Testis (tissue), 3 donors: ENCODE results near the gene PMM2. TPM values are rescaled to one million over a fixed set of nuclear protein-coding genes. Genes with fewer than 3 reads are reported as not detected.

Experiments used
- DNase-seq: peaks from one replicate; pipeline ENCODE4 v3.0.0-alpha.2; 2019
- H3K27ac ChIP-seq, 2 donors: fragments of 200-600 bp; sonication (generic); one replicate each; pipeline ENCODE4 v1.5.1; 2019
- H3K27me3 ChIP-seq: fragments of 200-600 bp; sonication (generic); one replicate; pipeline ENCODE4 v1.5.1; 2019
- H3K36me3 ChIP-seq: fragments of 200-600 bp; sonication (generic); one replicate; pipeline ENCODE4 v1.5.1; 2017; ENCODE audit warnings: low read depth; ENCODE audit errors: missing control alignments
- H3K4me1 ChIP-seq: fragments of 200-600 bp; sonication (generic); one replicate; pipeline ENCODE4 v1.5.1; 2019
- H3K4me3 ChIP-seq, 2 donors: fragments of 200-600 bp; sonication (generic); one replicate each; pipeline ENCODE4 v1.5.1; 2017 to 2019
- H3K9me3 ChIP-seq: fragments of 200-600 bp; sonication (generic); one replicate; pipeline ENCODE4 v1.5.1; 2017
- POLR2A ChIP-seq: fragments of 450-650 bp; IDR thresholded peaks from one replicate; pipeline ENCODE4 v1.6.1; 2017; ENCODE audit warnings: antibody characterized with exemption, mild to moderate bottlenecking, moderate library complexity
- WGBS, 2 donors: methylation state at CpG; one replicate each; pipeline ENCODE4 v1.1.5; 2018; 5-methylcytosine and 5-hydroxymethylcytosine counted together
- intact Hi-C: fragments of 100-400 bp; cut with DNase I; formaldehyde crosslinking; loops from one replicate; pipeline ENCODE4 v1.15.1; 2023; ENCODE audit warnings: low total_unique reads
- polyA plus RNA-seq: library from polyadenylated mRNA; stranded (reverse); fragments of 350-450 nt; fragmentation: Illumina TruSeq; extraction: RNeasy Lipid Tissue Mini Kit (QIAGEN cat#74804); gene quantifications from one replicate; pipeline ENCODE4 v1.2.3, GENCODE V29; 2014; ENCODE audit warnings: low read depth, low replicate concordance; ENCODE audit not compliant: insufficient read depth
- total RNA-seq, 2 donors: library from RNA; depleted of rRNA; stranded (reverse); fragments of >200 nt; gene quantifications; one replicate each; pipeline ENCODE4 v1.2.3, GENCODE V29; 2016
- TF ChIP-seq, protein P1 (sequence below), 3 experiments: fragments of 450-650 bp in 2 of 3; fragments of 200-600 bp in 1 of 3; sonication (generic) in 1 of 3; IDR thresholded peaks; one replicate each; pipeline ENCODE4 v1.5.1; 2016 to 2019; ENCODE audit warnings: antibody characterized with exemption in 3 of 3, mild to moderate bottlenecking in 2 of 3, moderate library complexity in 1 of 3

PMM2 gene
- total and polyA plus RNA-seq, 3 donors from 2014 or later = 15.4 to 36.6 (median 25.8) TPM

DNA sequence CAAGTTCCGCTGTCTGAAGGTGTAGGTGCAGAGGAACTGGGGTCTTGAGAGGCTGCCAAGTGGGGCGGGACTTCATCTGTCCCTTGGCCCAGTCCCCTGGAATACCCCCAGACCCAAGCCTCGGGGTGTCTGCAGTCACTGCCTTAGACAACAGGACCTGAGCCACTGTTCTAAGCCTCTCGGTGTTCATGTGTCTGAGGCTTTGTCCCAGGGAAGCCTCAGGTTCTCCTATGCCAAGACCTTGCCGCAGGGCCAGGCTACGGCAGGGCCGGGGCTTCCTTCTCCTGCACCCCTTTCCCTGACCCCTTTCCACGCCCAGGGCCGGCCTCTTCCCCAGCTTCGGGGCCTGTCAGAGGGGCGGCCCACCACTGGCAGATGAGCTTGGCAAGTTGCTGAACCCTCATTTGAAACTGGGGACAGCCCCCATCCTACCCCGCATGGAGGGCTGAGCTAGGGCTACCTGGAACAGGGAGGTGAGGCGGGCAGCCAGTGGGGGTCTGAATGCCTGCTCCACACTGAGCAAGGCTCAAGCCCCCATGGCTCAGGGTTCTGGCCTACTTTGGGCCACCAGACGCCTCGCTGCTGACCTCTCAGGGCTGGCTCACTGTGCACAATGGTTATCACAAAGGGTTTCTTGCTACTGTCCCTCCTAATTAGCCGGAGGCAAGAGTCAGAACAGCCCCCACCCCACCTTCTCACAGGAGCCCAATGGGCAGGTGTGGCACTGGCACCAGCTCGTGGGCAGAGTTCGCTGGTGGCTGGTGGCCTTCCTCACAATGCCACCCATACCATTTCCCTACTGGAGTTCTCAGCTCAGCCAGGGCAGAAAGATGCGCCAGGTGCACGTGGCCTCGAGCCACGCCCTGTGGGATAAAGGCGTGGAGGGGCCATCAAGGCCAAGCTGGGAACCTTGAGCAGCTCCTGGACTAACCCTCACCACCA, 91.6 kb downstream of the PMM2 start:
- intact Hi-C loops = loop anchor here (10.0 kb wide), 1 partner anchor 324 kb away; no protein-coding TSS in a partner anchor
- no peaks in the 10 kb centered on the region for H3K36me3 ChIP-seq
- TF ChIP-seq, protein P1, sequence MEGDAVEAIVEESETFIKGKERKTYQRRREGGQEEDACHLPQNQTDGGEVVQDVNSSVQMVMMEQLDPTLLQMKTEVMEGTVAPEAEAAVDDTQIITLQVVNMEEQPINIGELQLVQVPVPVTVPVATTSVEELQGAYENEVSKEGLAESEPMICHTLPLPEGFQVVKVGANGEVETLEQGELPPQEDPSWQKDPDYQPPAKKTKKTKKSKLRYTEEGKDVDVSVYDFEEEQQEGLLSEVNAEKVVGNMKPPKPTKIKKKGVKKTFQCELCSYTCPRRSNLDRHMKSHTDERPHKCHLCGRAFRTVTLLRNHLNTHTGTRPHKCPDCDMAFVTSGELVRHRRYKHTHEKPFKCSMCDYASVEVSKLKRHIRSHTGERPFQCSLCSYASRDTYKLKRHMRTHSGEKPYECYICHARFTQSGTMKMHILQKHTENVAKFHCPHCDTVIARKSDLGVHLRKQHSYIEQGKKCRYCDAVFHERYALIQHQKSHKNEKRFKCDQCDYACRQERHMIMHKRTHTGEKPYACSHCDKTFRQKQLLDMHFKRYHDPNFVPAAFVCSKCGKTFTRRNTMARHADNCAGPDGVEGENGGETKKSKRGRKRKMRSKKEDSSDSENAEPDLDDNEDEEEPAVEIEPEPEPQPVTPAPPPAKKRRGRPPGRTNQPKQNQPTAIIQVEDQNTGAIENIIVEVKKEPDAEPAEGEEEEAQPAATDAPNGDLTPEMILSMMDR (IDR thresholded peaks at IDR 0.05) = no peak
- TF ChIP-seq POLR2A = no peak

GRCh38 chr16:8889893-8890548, 92.4 kb downstream of the PMM2 start:
- 70 to 79% methylated on average over 8 to 14 of the region's 14 CpGs for WGBS, 2 donors
- H3K36me3 ChIP-seq = no peaks in the 10 kb centered on the region

More for the DNA sequence above, 91.6 kb downstream of the PMM2 start:
- WGBS, 2 donors = 82 to 87% methylated on average over 4 to 22 of the region's 23 CpGs
- DNase-seq = no peak
- no peak overlapping the region for H3K4me3 ChIP-seq
- no peaks in the 10 kb centered on the region for H3K9me3 ChIP-seq
- H3K27me3 ChIP-seq = no peaks in the 10 kb centered on the region
- H3K27ac ChIP-seq = no peak overlapping the region
- peaks cover 27% of the 10 kb centered on the region for H3K4me1 ChIP-seq

GRCh38 chr16:8890549-8890921, 92.9 kb downstream of the PMM2 start:
- no peaks in the 10 kb centered on the region for H3K27me3 ChIP-seq
- no peak overlapping the region for H3K4me3 ChIP-seq
- H3K27ac ChIP-seq = no peak overlapping the region
- H3K4me1 ChIP-seq = peaks cover 27% of the 10 kb centered on the region
- TF ChIP-seq, protein P1 (IDR thresholded peaks at IDR 0.05) = no peak
- no peak for TF ChIP-seq POLR2A
- no peaks in the 10 kb centered on the region for H3K9me3 ChIP-seq
- 81 to 84% methylated on average over 5 of the region's 5 CpGs for WGBS, 2 donors
- intact Hi-C loops = no loop called here
- no peak for DNase-seq
- H3K36me3 ChIP-seq = no peaks in the 10 kb centered on the region

More at GRCh38 chr16:8889893-8890548, 92.4 kb downstream of the PMM2 start:
- Histone ChIP-seq H3K9me3 (no peaks in the 10 kb centered on the region), H3K27me3 (no peaks in the 10 kb centered on the region), H3K4me3 (no peak overlapping the region), H3K27ac (no peak overlapping the region), H3K4me1 (peaks cover 27% of the 10 kb centered on the region)
- no peak for DNase-seq
- TF ChIP-seq POLR2A = no peak
- TF ChIP-seq, protein P1 (IDR thresholded peaks at IDR 0.05) = no peak
- intact Hi-C loops = loop anchor here (10.0 kb wide), 1 partner anchor 325 kb away; no protein-coding TSS in a partner anchor

GRCh38 chr16:8892101-8892575, 94.5 kb downstream of the PMM2 start:
- peaks cover 27% of the 10 kb centered on the region for H3K4me1 ChIP-seq
- peak; percentile 71 for DNase-seq
- 35 to 63% methylated on average over 16 of the region's 16 CpGs for WGBS, 2 donors
- no peaks in the 10 kb centered on the region for H3K36me3 ChIP-seq
- H3K9me3 ChIP-seq = no peaks in the 10 kb centered on the region
- no peak overlapping the region for H3K4me3 ChIP-seq
- TF ChIP-seq, protein P1 (IDR thresholded peaks at IDR 0.05) = no peak
- no peak for TF ChIP-seq POLR2A
- H3K27ac ChIP-seq = peak overlapping the region; percentile 53 to 81
- intact Hi-C loops = no loop called here
- H3K27me3 ChIP-seq = no peaks in the 10 kb centered on the region
